ENCODE measurements around the gene ORAI3. TPM values are rescaled to one million over a fixed set of nuclear protein-coding genes. Genes with fewer than 3 reads are reported as not detected.

Gene ORAI3
- total and polyA plus RNA-seq, 2 of the 13 experiments (the other 11 are each of a cell fraction or from before 2014, with no cell fraction given) = 11.4 to 32.0 TPM

DNA sequence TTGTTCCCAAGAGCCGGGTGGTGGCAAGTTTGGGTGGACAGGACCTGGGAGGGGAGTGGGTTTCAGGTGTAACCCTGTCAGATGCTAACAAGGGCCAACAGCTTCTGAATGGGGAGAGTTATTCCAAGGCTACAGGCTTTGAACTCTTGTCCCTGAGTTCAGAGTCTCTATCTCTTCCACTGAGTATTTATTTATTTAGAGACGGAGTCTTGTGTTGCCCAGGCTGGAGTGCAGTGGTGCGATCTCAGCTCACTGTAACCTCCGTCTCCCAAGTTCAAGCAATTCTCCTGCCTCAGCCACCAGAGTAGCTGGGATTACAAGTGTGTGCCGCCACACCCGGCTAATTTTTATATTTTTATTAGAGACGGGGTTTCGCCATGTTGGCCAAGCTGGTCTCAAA lies 6.1 kb downstream of the ORAI3 start (continued):
- TF ChIP-seq SOX13 (IDR thresholded peaks at IDR 0.05) = no peak
- TF ChIP-seq SOX13 (CRISPR knock-in tag; conservative IDR thresholded peaks at IDR 0.05 in 1 of 2, IDR thresholded peaks at IDR 0.05 in 1 of 2) = peak in 1 of 2 experiments; percentile 31; a peak in 1 of 4 replicates
- TF ChIP-seq NR2F2 (IDR thresholded peaks at IDR 0.05; ENCODE audit: borderline replicate concordance, low read depth) = no peak
- TF ChIP-seq, protein P1, sequence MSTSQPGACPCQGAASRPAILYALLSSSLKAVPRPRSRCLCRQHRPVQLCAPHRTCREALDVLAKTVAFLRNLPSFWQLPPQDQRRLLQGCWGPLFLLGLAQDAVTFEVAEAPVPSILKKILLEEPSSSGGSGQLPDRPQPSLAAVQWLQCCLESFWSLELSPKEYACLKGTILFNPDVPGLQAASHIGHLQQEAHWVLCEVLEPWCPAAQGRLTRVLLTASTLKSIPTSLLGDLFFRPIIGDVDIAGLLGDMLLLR (CRISPR knock-in tag; IDR thresholded peaks at IDR 0.05) = no peak
- TF ChIP-seq SALL1 (CRISPR knock-in tag; IDR thresholded peaks at IDR 0.05) = peak; percentile 56
- TF ChIP-seq HOXD1 (CRISPR knock-in tag; IDR thresholded peaks at IDR 0.05) = 0 out of 2 replicates have a peak, but pooled peaks have one; percentile 13
- TF ChIP-seq MZF1 (CRISPR knock-in tag; IDR thresholded peaks at IDR 0.05; ENCODE audit: borderline replicate concordance) = no peak
- TF ChIP-seq SETDB1 (CRISPR knock-in tag; IDR thresholded peaks at IDR 0.05; ENCODE audit: borderline replicate concordance) = no peak
- no peak for TF ChIP-seq SRSF4 (IDR thresholded peaks at IDR 0.05; ENCODE audit: low read depth, low read length, poor library complexity, severe bottlenecking)
- TF ChIP-seq ZKSCAN1 (IDR thresholded peaks at IDR 0.05; ENCODE audit: low read length) = no peak
- no peak for TF ChIP-seq MYC (CRISPR knock-in tag; IDR thresholded peaks at IDR 0.05; ENCODE audit: borderline replicate concordance)
- TF ChIP-seq ZNF562 (CRISPR knock-in tag; IDR thresholded peaks at IDR 0.05; ENCODE audit: borderline replicate concordance) = no peak
- no peak for TF ChIP-seq ZNF251 (CRISPR knock-in tag; IDR thresholded peaks at IDR 0.05)
- TF ChIP-seq, protein P2, sequence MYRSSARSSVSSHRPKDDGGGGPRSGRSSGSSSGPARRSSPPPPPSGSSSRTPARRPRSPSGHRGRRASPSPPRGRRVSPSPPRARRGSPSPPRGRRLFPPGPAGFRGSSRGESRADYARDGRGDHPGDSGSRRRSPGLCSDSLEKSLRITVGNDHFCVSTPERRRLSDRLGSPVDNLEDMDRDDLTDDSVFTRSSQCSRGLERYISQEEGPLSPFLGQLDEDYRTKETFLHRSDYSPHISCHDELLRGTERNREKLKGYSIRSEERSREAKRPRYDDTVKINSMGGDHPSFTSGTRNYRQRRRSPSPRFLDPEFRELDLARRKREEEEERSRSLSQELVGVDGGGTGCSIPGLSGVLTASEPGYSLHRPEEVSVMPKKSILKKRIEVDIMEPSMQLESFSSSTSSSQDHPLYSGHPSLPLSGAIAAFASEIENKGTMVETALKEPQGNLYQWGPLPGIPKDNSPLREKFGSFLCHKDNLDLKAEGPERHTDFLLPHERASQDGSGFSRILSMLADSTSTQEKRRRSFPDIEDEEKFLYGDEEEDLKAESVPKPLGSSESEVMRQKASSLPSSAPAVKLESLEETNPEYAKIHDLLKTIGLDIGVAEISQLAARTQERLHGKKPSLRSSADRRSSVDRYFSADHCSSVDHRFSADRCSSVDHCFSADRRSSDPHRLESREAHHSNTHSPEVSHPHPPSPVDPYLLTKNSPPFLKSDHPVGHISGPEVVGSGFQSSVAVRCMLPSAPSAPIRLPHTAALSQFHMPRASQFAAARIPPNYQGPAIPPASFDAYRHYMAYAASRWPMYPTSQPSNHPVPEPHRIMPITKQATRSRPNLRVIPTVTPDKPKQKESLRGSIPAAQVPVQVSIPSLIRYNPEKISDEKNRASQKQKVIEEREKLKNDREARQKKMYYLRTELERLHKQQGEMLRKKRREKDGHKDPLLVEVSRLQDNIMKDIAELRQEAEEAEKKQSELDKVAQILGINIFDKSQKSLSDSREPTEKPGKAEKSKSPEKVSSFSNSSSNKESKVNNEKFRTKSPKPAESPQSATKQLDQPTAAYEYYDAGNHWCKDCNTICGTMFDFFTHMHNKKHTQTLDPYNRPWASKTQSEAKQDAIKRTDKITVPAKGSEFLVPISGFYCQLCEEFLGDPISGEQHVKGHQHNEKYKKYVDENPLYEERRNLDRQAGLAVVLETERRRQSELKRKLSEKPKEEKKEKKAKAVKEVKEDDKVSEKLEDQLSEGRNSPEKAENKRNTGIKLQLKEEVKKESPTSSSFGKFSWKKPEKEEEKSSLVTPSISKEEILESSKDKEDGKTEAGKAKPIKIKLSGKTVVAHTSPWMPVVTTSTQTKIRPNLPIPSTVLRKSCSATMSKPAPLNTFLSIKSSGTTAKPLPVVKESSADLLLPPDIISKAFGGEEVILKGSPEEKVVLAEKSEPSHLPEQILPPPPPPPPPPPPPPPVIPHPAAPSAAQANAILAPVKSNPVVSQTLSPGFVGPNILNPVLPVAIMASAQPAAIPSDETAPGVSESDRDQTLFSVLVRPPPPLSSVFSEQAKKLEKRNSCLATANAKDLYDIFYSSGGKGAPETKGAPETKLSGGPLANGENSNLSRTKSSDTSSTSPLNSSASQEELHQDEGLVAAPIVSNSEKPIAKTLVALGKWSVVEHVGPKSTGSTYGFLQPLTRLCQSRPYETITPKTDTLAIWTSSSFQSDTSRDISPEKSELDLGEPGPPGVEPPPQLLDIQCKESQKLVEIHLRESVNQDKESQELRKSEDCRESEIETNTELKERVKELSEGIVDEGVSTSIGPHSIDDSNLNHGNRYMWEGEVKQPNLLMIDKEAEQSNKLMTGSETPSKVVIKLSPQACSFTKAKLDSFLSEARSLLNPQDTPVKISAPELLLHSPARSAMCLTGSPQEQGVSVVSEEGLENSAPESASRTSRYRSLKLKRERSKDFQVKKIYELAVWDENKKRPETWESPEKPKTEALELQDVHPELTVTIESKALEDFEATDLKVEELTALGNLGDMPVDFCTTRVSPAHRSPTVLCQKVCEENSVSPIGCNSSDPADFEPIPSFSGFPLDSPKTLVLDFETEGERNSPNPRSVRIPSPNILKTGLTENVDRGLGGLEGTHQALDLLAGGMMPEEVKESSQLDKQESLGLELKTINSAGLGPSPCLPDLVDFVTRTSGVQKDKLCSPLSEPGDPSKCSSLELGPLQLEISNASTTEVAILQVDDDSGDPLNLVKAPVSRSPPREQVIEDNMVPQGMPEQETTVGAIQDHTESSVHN (CRISPR knock-in tag; IDR thresholded peaks at IDR 0.05) = no peak
- TF ChIP-seq CHD2 (IDR thresholded peaks at IDR 0.05; ENCODE audit: low read depth, low read length) = no peak
- TF ChIP-seq ZFP37 (CRISPR knock-in tag; IDR thresholded peaks at IDR 0.05; ENCODE audit: borderline replicate concordance) = peak; percentile 22; the same call in 1 of the 2 replicates
- peak in 1 of 2 experiments; percentile 40; a peak in 1 of 4 replicates for TF ChIP-seq POLR2A (IDR thresholded peaks at IDR 0.05; ENCODE audit: insufficient read depth in 1 of 2, low read depth in 2 of 2, low read length in 2 of 2)
